ENCODE results near the gene HSPH1.

Gene HSPH1

GRCh38 chr13:31089649-31090048, 72.1 kb downstream of the HSPH1 start:
- no peak for DNase-seq (ENCODE audit: extremely low read depth, low read depth)
- no peak for TF ChIP-seq CTCF (IDR thresholded peaks at IDR 0.05; ENCODE audit: low read depth, low read length)

- no peak for DNase-seq (ENCODE audit: extremely low read depth, low read depth)
- no peak for TF ChIP-seq CTCF (IDR thresholded peaks at IDR 0.05; ENCODE audit: low read depth, low read length)
Measured at GRCh38 chr13:31088826-31089420, 72.8 kb downstream of the HSPH1 start.

Data from AG09319 (cell line).